HepG2 (cell line): ENCODE measurements around the gene SNX6. TPM values are rescaled to one million over a fixed set of nuclear protein-coding genes. Genes with fewer than 3 reads are reported as not detected.

Source experiments
- ARNT2 ChIP-seq: sonication (generic); formaldehyde crosslinking; IDR thresholded peaks from 2 replicates; pipeline ENCODE4 v1.8.0; 2022; ENCODE audit warnings: mild to moderate bottlenecking, low read depth, missing genetic modification reagents, moderate library complexity
- BCL6 ChIP-seq: IDR thresholded peaks from 2 replicates; pipeline ENCODE4 v1.6.1; 2016; ENCODE audit warnings: missing genetic modification reagents, missing compliant biosample characterization
- BRCA1 ChIP-seq: sonication (generic); formaldehyde crosslinking; IDR thresholded peaks from 2 replicates; pipeline ENCODE4 v1.4.0; 2020; ENCODE audit warnings: missing genetic modification reagents
- CBFB ChIP-seq: sonication (generic); formaldehyde crosslinking; IDR thresholded peaks from 2 replicates; pipeline ENCODE4 v1.4.0; 2020; ENCODE audit warnings: missing genetic modification reagents
- EZH2 ChIP-seq: conservative IDR thresholded peaks from 2 replicates; pipeline ENCODE4 v1.6.1; 2012; ENCODE audit warnings: mild to moderate bottlenecking, low read depth, low read length, moderate library complexity
- FOSL2 ChIP-seq: sonication (generic); formaldehyde crosslinking; IDR thresholded peaks from 2 replicates; pipeline ENCODE4 v1.4.0; 2020; ENCODE audit warnings: missing genetic modification reagents
- GZF1 ChIP-seq: sonication (generic); formaldehyde crosslinking; IDR thresholded peaks from 2 replicates; pipeline ENCODE4 v1.5.1; 2020; ENCODE audit warnings: mild to moderate bottlenecking, missing genetic modification reagents
- JUN ChIP-seq: sonication (generic); formaldehyde crosslinking; IDR thresholded peaks from 2 replicates; pipeline ENCODE4 v1.4.0; 2020; ENCODE audit warnings: mild to moderate bottlenecking, missing genetic modification reagents
- KDM5A ChIP-seq: fragments of 200-600 bp; sonication (generic); IDR thresholded peaks from 2 replicates; pipeline ENCODE4 v1.7.0; 2018; ENCODE audit warnings: antibody characterized with exemption, mild to moderate bottlenecking, low read length, borderline replicate concordance
- MEF2D ChIP-seq: sonication (generic); formaldehyde crosslinking; IDR thresholded peaks from 2 replicates; pipeline ENCODE4 v1.5.1; 2020; ENCODE audit warnings: mild to moderate bottlenecking, missing genetic modification reagents
- MIER3 ChIP-seq: IDR thresholded peaks from 2 replicates; pipeline ENCODE4 v1.6.1; 2016; ENCODE audit warnings: missing compliant biosample characterization, borderline replicate concordance
- NR2F6 ChIP-seq, 2 experiments: IDR thresholded peaks; 2 replicates each; pipeline ENCODE4 v1.6.1; 2016; ENCODE audit warnings: antibody characterized with exemption in 1 of 2, mild to moderate bottlenecking in 1 of 2
- PRPF4 ChIP-seq: fragments of 200-400 bp; formaldehyde crosslinking; IDR thresholded peaks from 2 replicates; pipeline ENCODE4 v1.6.1; 2016; ENCODE audit warnings: low read length, low read depth; ENCODE audit not compliant: poor library complexity, severe bottlenecking
- RELA ChIP-seq: sonication (generic); formaldehyde crosslinking; IDR thresholded peaks from 2 replicates; pipeline ENCODE4 v1.4.0; 2020; ENCODE audit warnings: missing genetic modification reagents
- SMAD9 ChIP-seq: sonication (generic); formaldehyde crosslinking; IDR thresholded peaks from 2 replicates; pipeline ENCODE4 v1.5.1; 2020; ENCODE audit warnings: mild to moderate bottlenecking, missing genetic modification reagents
- SRSF1 ChIP-seq: fragments of 200-400 bp; formaldehyde crosslinking; optimal IDR thresholded peaks from 2 replicates; pipeline ENCODE3; 2017; ENCODE audit warnings: mild to moderate bottlenecking, low read depth, low read length, moderate library complexity
- TMF1 ChIP-seq: sonication (generic); formaldehyde crosslinking; IDR thresholded peaks from 2 replicates; pipeline ENCODE4 v1.8.1; 2022; ENCODE audit warnings: low read depth, missing genetic modification reagents
- TOPORS ChIP-seq: sonication (generic); formaldehyde crosslinking; IDR thresholded peaks from 2 replicates; pipeline ENCODE4 v1.8.0; 2023; ENCODE audit warnings: mild to moderate bottlenecking, missing genetic modification reagents
- ZMYM3 ChIP-seq: sonication (generic); formaldehyde crosslinking; IDR thresholded peaks from 2 replicates; pipeline ENCODE4 v1.5.1; 2020; ENCODE audit warnings: mild to moderate bottlenecking, missing genetic modification reagents
- ZNF121 ChIP-seq: sonication (generic); formaldehyde crosslinking; IDR thresholded peaks from 2 replicates; pipeline ENCODE4 v1.5.0; 2020; ENCODE audit warnings: mild to moderate bottlenecking, missing genetic modification reagents
- ZNF383 ChIP-seq: sonication (generic); formaldehyde crosslinking; IDR thresholded peaks from 2 replicates; pipeline ENCODE4 v1.4.0; 2020; ENCODE audit warnings: missing genetic modification reagents, mild to moderate bottlenecking, borderline replicate concordance
- ZNF451 ChIP-seq: sonication (generic); formaldehyde crosslinking; IDR thresholded peaks from 2 replicates; pipeline ENCODE4 v1.5.0; 2020; ENCODE audit warnings: mild to moderate bottlenecking, missing genetic modification reagents
- ZNF761 ChIP-seq: sonication (generic); formaldehyde crosslinking; conservative IDR thresholded peaks from 2 replicates; pipeline ENCODE4 v1.4.0; 2020; ENCODE audit warnings: mild to moderate bottlenecking, missing genetic modification reagents
- polyA plus RNA-seq, 8 experiments: library from polyadenylated mRNA; depleted of rRNA in 3 of 8; stranded (reverse) in 7 of 8; unstranded in 1 of 8; fragments of >200 nt; fragmentation: Illumina TruSeq in 4 of 8; extraction: Trizol in 4 of 8; gene quantifications; 2 replicates each; pipeline versions ENCODE4 v1.2.1 to v1.2.3, GENCODE V29; 2011 to 2016; ENCODE audit warnings: low read depth in 4 of 8, missing spikeins in 1 of 8, mixed read lengths in 1 of 8; ENCODE audit not compliant: insufficient read depth in 1 of 8
- total RNA-seq, 5 experiments: library from RNA; depleted of rRNA; stranded (reverse); fragments of >200 nt; fragmentation: Illumina TruSeq; extraction: Trizol; gene quantifications; 2 replicates each; pipeline ENCODE4 v1.2.3, GENCODE V29; 2016; ENCODE audit warnings: low read depth in 1 of 5
- TF ChIP-seq, protein P1 (sequence below): sonication (generic); formaldehyde crosslinking; IDR thresholded peaks from 2 replicates; pipeline ENCODE4 v1.4.0; 2020; ENCODE audit warnings: missing genetic modification reagents
- TF ChIP-seq, protein P2 (sequence below): sonication (generic); formaldehyde crosslinking; conservative IDR thresholded peaks from 2 replicates; pipeline ENCODE4 v1.8.0; 2022; ENCODE audit warnings: missing genetic modification reagents
- TF ChIP-seq, protein P3 (sequence below): IDR thresholded peaks from 2 replicates; pipeline ENCODE4 v1.6.1; 2016; ENCODE audit warnings: low read depth

SNX6 gene
- total and polyA plus RNA-seq, 2 of the 13 experiments (the other 11 are each of a cell fraction or from before 2014, with no cell fraction given), result 92.3 to 169 TPM

DNA sequence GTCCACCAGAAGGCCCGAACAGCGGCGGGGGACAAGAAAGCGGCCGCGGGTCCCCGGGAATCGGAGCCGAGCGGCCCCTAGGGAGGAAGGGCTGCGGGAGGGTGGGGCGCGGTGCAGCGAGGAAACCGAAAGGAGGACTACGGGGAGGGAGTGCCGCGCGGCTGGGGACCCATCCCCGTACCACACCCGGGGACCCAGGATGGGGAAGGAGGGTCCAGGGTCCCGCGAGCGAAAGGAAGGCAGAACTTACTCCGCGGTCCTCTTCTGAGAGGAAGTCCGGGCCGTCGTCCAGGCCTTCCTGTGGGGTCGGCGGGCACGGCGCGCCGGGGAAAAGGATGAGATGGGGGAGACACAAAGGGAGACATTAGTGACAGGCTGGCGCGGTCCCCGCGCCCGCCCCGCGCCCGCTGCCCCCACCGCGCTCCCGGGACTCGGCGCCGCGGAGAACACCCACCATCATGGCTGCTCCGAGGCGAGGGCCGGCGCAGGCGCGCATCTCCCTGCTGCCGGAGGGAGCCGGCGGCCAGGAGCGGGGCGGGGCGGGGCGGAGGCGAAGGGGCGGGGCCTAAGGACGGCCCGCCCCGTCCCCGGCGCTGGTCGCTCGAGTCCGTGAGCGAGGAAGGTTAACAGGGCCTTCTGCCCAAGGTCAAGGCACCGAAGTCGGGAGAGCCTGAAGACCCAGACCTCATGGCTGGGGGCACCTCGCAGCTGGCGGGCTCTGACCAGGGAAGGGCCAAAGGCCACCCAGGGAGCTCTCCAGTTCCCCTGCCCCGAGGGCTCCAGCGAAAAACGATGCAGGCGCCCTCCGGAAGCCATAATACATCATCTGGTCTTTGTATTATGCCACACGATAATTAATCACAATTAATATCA lies at the start of gene SNX6 (continued):
- TF ChIP-seq, protein P1, sequence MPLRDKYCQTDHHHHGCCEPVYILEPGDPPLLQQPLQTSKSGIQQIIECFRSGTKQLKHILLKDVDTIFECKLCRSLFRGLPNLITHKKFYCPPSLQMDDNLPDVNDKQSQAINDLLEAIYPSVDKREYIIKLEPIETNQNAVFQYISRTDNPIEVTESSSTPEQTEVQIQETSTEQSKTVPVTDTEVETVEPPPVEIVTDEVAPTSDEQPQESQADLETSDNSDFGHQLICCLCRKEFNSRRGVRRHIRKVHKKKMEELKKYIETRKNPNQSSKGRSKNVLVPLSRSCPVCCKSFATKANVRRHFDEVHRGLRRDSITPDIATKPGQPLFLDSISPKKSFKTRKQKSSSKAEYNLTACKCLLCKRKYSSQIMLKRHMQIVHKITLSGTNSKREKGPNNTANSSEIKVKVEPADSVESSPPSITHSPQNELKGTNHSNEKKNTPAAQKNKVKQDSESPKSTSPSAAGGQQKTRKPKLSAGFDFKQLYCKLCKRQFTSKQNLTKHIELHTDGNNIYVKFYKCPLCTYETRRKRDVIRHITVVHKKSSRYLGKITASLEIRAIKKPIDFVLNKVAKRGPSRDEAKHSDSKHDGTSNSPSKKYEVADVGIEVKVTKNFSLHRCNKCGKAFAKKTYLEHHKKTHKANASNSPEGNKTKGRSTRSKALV (CRISPR knock-in tag), result peak; percentile 28
- TF ChIP-seq JUN (CRISPR knock-in tag) (peak; percentile 67; the same call in 1 of the 2 replicates), NR2F6 (IDR thresholded peaks at IDR 0.05) (peak; percentile 12; the same call in 1 of the 2 replicates), NR2F6 (CRISPR knock-in tag; IDR thresholded peaks at IDR 0.05) (peak; percentile 52), ZMYM3 (CRISPR knock-in tag) (peak; percentile 79), CBFB (CRISPR knock-in tag) (peak; percentile 84), SRSF1 (peak; percentile 93), GZF1 (peak; percentile 86; the same call in 1 of the 2 replicates), TMF1 (peak; percentile 93), TOPORS (CRISPR knock-in tag) (no peak; the same call in none of the 2 replicates), RELA (CRISPR knock-in tag) (0 out of 2 replicates have a peak, but pooled peaks have one; percentile 54), BCL6 (peak; percentile 48), EZH2 (no peak), MEF2D (CRISPR knock-in tag) (peak; percentile 66; the same call in 1 of the 2 replicates), ZNF761 (CRISPR knock-in tag) (peak; percentile 96), BRCA1 (CRISPR knock-in tag) (peak; percentile 45; the same call in 1 of the 2 replicates), ZNF451 (peak; percentile 81), ZNF383 (CRISPR knock-in tag) (peak; percentile 72; the same call in 1 of the 2 replicates), ZNF121 (CRISPR knock-in tag) (no peak), MIER3 (CRISPR knock-in tag) (no peak), SMAD9 (CRISPR knock-in tag) (peak; percentile 62; the same call in 1 of the 2 replicates), KDM5A (peak; percentile 85), PRPF4 (peak; percentile 73), FOSL2 (CRISPR knock-in tag) (peak; percentile 51), ARNT2 (CRISPR knock-in tag) (peak; percentile 89)
- TF ChIP-seq, protein P2, sequence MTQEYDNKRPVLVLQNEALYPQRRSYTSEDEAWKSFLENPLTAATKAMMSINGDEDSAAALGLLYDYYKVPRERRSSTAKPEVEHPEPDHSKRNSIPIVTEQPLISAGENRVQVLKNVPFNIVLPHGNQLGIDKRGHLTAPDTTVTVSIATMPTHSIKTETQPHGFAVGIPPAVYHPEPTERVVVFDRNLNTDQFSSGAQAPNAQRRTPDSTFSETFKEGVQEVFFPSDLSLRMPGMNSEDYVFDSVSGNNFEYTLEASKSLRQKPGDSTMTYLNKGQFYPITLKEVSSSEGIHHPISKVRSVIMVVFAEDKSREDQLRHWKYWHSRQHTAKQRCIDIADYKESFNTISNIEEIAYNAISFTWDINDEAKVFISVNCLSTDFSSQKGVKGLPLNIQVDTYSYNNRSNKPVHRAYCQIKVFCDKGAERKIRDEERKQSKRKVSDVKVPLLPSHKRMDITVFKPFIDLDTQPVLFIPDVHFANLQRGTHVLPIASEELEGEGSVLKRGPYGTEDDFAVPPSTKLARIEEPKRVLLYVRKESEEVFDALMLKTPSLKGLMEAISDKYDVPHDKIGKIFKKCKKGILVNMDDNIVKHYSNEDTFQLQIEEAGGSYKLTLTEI (CRISPR knock-in tag), result no peak; the same call in 1 of the 2 replicates
- TF ChIP-seq, protein P3, sequence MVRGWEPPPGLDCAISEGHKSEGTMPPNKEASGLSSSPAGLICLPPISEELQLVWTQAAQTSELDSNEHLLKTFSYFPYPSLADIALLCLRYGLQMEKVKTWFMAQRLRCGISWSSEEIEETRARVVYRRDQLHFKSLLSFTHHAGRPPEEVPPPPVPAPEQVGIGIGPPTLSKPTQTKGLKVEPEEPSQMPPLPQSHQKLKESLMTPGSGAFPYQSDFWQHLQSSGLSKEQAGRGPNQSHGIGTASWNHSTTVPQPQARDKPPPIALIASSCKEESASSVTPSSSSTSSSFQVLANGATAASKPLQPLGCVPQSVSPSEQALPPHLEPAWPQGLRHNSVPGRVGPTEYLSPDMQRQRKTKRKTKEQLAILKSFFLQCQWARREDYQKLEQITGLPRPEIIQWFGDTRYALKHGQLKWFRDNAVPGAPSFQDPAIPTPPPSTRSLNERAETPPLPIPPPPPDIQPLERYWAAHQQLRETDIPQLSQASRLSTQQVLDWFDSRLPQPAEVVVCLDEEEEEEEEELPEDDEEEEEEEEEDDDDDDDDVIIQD (CRISPR knock-in tag), result no peak; the same call in 1 of the 2 replicates
